Neural progenitor cell (in vitro differentiated cells): ENCODE results near the gene TXNL4B.

Source experiments
- EZH2 ChIP-seq: fragments of 200-600 bp; sonication (generic); IDR thresholded peaks from 2 replicates; pipeline ENCODE4 v1.6.1; 2017; ENCODE audit warnings: antibody characterized with exemption, mild to moderate bottlenecking, moderate library complexity
- TF ChIP-seq, protein P1 (sequence below): fragments of 200-600 bp; sonication (generic); IDR thresholded peaks from 2 replicates; pipeline ENCODE4 v1.5.1; 2017; ENCODE audit warnings: antibody characterized with exemption, mild to moderate bottlenecking

- no peak for TF ChIP-seq EZH2
- TF ChIP-seq, protein P1, sequence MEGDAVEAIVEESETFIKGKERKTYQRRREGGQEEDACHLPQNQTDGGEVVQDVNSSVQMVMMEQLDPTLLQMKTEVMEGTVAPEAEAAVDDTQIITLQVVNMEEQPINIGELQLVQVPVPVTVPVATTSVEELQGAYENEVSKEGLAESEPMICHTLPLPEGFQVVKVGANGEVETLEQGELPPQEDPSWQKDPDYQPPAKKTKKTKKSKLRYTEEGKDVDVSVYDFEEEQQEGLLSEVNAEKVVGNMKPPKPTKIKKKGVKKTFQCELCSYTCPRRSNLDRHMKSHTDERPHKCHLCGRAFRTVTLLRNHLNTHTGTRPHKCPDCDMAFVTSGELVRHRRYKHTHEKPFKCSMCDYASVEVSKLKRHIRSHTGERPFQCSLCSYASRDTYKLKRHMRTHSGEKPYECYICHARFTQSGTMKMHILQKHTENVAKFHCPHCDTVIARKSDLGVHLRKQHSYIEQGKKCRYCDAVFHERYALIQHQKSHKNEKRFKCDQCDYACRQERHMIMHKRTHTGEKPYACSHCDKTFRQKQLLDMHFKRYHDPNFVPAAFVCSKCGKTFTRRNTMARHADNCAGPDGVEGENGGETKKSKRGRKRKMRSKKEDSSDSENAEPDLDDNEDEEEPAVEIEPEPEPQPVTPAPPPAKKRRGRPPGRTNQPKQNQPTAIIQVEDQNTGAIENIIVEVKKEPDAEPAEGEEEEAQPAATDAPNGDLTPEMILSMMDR: no peak
Observed at GRCh38 chr16:72129976-72130656, 36.7 kb upstream of the TXNL4B start.
